Fibroblast of lung (primary cell): ENCODE results near the gene CERS2. TPM values are rescaled to one million over a fixed set of nuclear protein-coding genes. Genes with fewer than 3 reads are reported as not detected.

Experiments used
- DNase-seq, 2 donors: peaks; one replicate each; pipeline versions ENCODE4 v3.0.0 to v3.0.0-alpha.2; 2010; ENCODE audit warnings: low read depth in 2 of 2
- H2AFZ ChIP-seq: 2 replicates; pipeline ENCODE4 v1.5.1; 2012; ENCODE audit warnings: low read length, control low read depth, inconsistent platforms
- H3K27ac ChIP-seq: 2 replicates; pipeline ENCODE4 v1.5.1; 2011; ENCODE audit warnings: low read length, control low read depth; ENCODE audit not compliant: insufficient read depth
- H3K27me3 ChIP-seq: 2 replicates; pipeline ENCODE4 v1.5.1; 2011; ENCODE audit warnings: mild to moderate bottlenecking, low read length; ENCODE audit not compliant: control insufficient read depth, insufficient read depth
- H3K36me3 ChIP-seq: 2 replicates; pipeline ENCODE4 v1.5.1; 2011; ENCODE audit warnings: low read length; ENCODE audit not compliant: control insufficient read depth, insufficient read depth
- H3K4me1 ChIP-seq: 2 replicates; pipeline ENCODE4 v1.5.1; 2011; ENCODE audit warnings: low read length; ENCODE audit not compliant: control insufficient read depth, insufficient read depth; ENCODE audit errors: extremely low read depth
- H3K4me2 ChIP-seq: 2 replicates; pipeline ENCODE4 v1.5.1; 2011; ENCODE audit warnings: low read length, control low read depth; ENCODE audit not compliant: insufficient read depth; ENCODE audit errors: extremely low read depth
- H3K4me3 ChIP-seq, 4 experiments: fragments of 200-600 bp in 1 of 4; sonication (generic) in 1 of 4; replicated peaks in 1 of 4; 2 replicates each; pipeline ENCODE4 v1.5.1; 2011 to 2016; ENCODE audit warnings: low read length in 4 of 4, low read depth in 3 of 4, mild to moderate bottlenecking in 3 of 4, control low read depth in 2 of 4, inconsistent platforms in 1 of 4, mixed read lengths in 1 of 4; ENCODE audit not compliant: insufficient read depth in 1 of 4; ENCODE audit errors: control extremely low read depth in 1 of 4
- H3K79me2 ChIP-seq: 2 replicates; pipeline ENCODE4 v1.5.1; 2012; ENCODE audit warnings: mild to moderate bottlenecking, low read length, inconsistent platforms; ENCODE audit not compliant: control insufficient read depth, insufficient read depth
- H3K9ac ChIP-seq: 2 replicates; pipeline ENCODE4 v1.5.1; 2011; ENCODE audit warnings: mild to moderate bottlenecking, low read length, control low read depth; ENCODE audit not compliant: insufficient read depth
- H3K9me3 ChIP-seq: 2 replicates; pipeline ENCODE4 v1.5.1; 2012; ENCODE audit warnings: low read depth, low read length; ENCODE audit not compliant: control insufficient read depth, insufficient read depth
- H4K20me1 ChIP-seq: 2 replicates; pipeline ENCODE4 v1.5.1; 2011; ENCODE audit warnings: low read length; ENCODE audit not compliant: control insufficient read depth, insufficient read depth; ENCODE audit errors: extremely low read depth
- CTCF ChIP-seq, 2 donors: IDR thresholded peaks in 1 of 2; conservative IDR thresholded peaks in 1 of 2; 1 replicate in 1 of 2; 2 replicates in 1 of 2; pipeline ENCODE4 v1.5.1; 2011 to 2012; ENCODE audit warnings: low read length in 2 of 2, control low read depth in 1 of 2, inconsistent platforms in 1 of 2, low read depth in 1 of 2, mild to moderate bottlenecking in 1 of 2
- EZH2 ChIP-seq: IDR thresholded peaks from 2 replicates; pipeline ENCODE4 v1.5.1; 2012; ENCODE audit warnings: low read length, control low read depth, mild to moderate bottlenecking; ENCODE audit errors: missing control alignments
- polyA plus RNA-seq, 2 donors: library from polyadenylated mRNA; depleted of rRNA in 1 of 2; stranded (reverse) in 1 of 2; unstranded in 1 of 2; fragments of >200 nt; gene quantifications; 2 replicates each; pipeline ENCODE4 v1.2.1, GENCODE V29; 2011 to 2012; ENCODE audit warnings: missing spikeins in 1 of 2
- total RNA-seq: library from RNA; depleted of rRNA; stranded (reverse); fragments of >200 nt; gene quantifications from 2 replicates; pipeline ENCODE4 v1.2.1, GENCODE V29; 2014

The CERS2 gene
- total and polyA plus RNA-seq, 2 donors (not counting 1 experiment from before 2014, with no cell fraction given), result 190 to 254 TPM

GRCh38 chr1:150979092-150980056 is 4.7 kb upstream of the CERS2 start:
- Histone ChIP-seq H3K27me3 (no peaks in the 10 kb centered on the region), H3K4me2 (peak overlapping the region; percentile 59), H2AFZ (peak overlapping the region; percentile 70), H3K79me2 (no peaks in the 10 kb centered on the region), H3K9ac (no peak overlapping the region), H3K4me1 (peaks cover 12% of the 10 kb centered on the region), H3K4me3 (no peak overlapping the region), H3K9me3 (no peaks in the 10 kb centered on the region), H3K27ac (no peak overlapping the region), H3K36me3 (no peaks in the 10 kb centered on the region), H4K20me1 (no peaks in the 10 kb centered on the region)
- peak; percentile 78 to 89 for DNase-seq
- no peak for TF ChIP-seq EZH2
- TF ChIP-seq CTCF (conservative IDR thresholded peaks at IDR 0.05 in 1 of 2, IDR thresholded peaks at IDR 0.05 in 1 of 2; ENCODE audit: low read depth in 1 of 2, low read length in 2 of 2), result peak; percentile 100

- no peaks in the 10 kb centered on the region for H4K20me1 ChIP-seq
- peak overlapping the region; percentile 68 for H3K4me2 ChIP-seq
- DNase-seq, result no peak
- TF ChIP-seq EZH2, result no peak
- no peak for TF ChIP-seq CTCF (conservative IDR thresholded peaks at IDR 0.05 in 1 of 2, IDR thresholded peaks at IDR 0.05 in 1 of 2; ENCODE audit: low read depth in 1 of 2, low read length in 2 of 2)
- H3K79me2 ChIP-seq, result peaks cover 21% of the 10 kb centered on the region
- H3K27ac ChIP-seq, result peak overlapping the region; percentile 32
- H2AFZ ChIP-seq, result peak overlapping the region; percentile 41
- no peak overlapping the region for H3K9ac ChIP-seq
- no peaks in the 10 kb centered on the region for H3K9me3 ChIP-seq
- no peak overlapping the region for H3K4me3 ChIP-seq
- H3K4me1 ChIP-seq, result peaks cover 21% of the 10 kb centered on the region
- H3K27me3 ChIP-seq, result no peaks in the 10 kb centered on the region
- H3K36me3 ChIP-seq, result no peaks in the 10 kb centered on the region
Observed at GRCh38 chr1:150976879-150977694, 2.5 kb upstream of the CERS2 start.

GRCh38 chr1:150976401-150976821 is 1.8 kb upstream of the CERS2 start:
- Histone ChIP-seq H3K9me3 (no peaks in the 10 kb centered on the region), H3K27ac (no peak overlapping the region), H3K27me3 (no peaks in the 10 kb centered on the region), H2AFZ (no peak overlapping the region), H4K20me1 (no peaks in the 10 kb centered on the region), H3K4me1 (peaks cover 27% of the 10 kb centered on the region), H3K4me2 (no peak overlapping the region), H3K4me3 (no peak overlapping the region), H3K9ac (no peak overlapping the region), H3K79me2 (peaks cover 28% of the 10 kb centered on the region), H3K36me3 (no peaks in the 10 kb centered on the region)
- no peak for DNase-seq
- no peak for TF ChIP-seq EZH2
- TF ChIP-seq CTCF (conservative IDR thresholded peaks at IDR 0.05 in 1 of 2, IDR thresholded peaks at IDR 0.05 in 1 of 2; ENCODE audit: low read depth in 1 of 2, low read length in 2 of 2), result no peak
